OCI-LY1 (cell line): ENCODE measurements around the gene MROH7.

Experiments used
- H2AFZ ChIP-seq: fragments of 200-600 bp; sonication (generic), shearing (Covaris generic); 2 replicates; pipeline ENCODE4 v1.6.0; 2014; ENCODE audit warnings: antibody characterized with exemption, mild to moderate bottlenecking, low read length
- H3F3A ChIP-seq: fragments of 200-600 bp; sonication (generic), shearing (Covaris generic); 2 replicates; pipeline ENCODE4 v1.6.0; 2014; ENCODE audit warnings: mild to moderate bottlenecking, antibody characterized with exemption, low read length, moderate library complexity; ENCODE audit not compliant: insufficient read depth
- H3K27ac ChIP-seq: fragments of 200-600 bp; sonication (generic); 2 replicates; pipeline ENCODE4 v1.5.1; 2014; ENCODE audit warnings: low read length, mixed run types, mild to moderate bottlenecking, low read depth; ENCODE audit not compliant: poor library complexity, severe bottlenecking
- H3K27me3 ChIP-seq: fragments of 200-600 bp; sonication (generic); 2 replicates; pipeline ENCODE4 v1.6.0; 2014; ENCODE audit warnings: antibody characterized with exemption, mild to moderate bottlenecking, low read length, moderate library complexity; ENCODE audit not compliant: insufficient read depth
- H3K36me3 ChIP-seq: fragments of 200-600 bp; sonication (generic); 2 replicates; pipeline ENCODE4 v1.6.1; 2014; ENCODE audit warnings: mild to moderate bottlenecking, antibody characterized with exemption, low read length, moderate library complexity, mixed read lengths; ENCODE audit not compliant: insufficient read depth
- H3K4me1 ChIP-seq: fragments of 200-600 bp; sonication (generic); 2 replicates; pipeline ENCODE4 v1.5.1; 2014; ENCODE audit warnings: mild to moderate bottlenecking, low read length, moderate library complexity; ENCODE audit not compliant: insufficient read depth, severe bottlenecking
- H3K4me2 ChIP-seq: fragments of 200-600 bp; sonication (generic), shearing (Covaris generic); 2 replicates; pipeline ENCODE4 v1.6.1; 2014; ENCODE audit warnings: low read length
- H3K4me3 ChIP-seq: fragments of 200-600 bp; sonication (generic); 2 replicates; pipeline ENCODE4 v1.5.1; 2014; ENCODE audit warnings: low read length, low read depth, mild to moderate bottlenecking, mixed read lengths; ENCODE audit not compliant: poor library complexity, severe bottlenecking
- H3K79me2 ChIP-seq: fragments of 200-600 bp; shearing (Covaris generic); 2 replicates; pipeline ENCODE4 v1.6.1; 2016; ENCODE audit warnings: mixed run types, low read length, mixed read lengths; ENCODE audit not compliant: insufficient read depth
- H3K9ac ChIP-seq: fragments of 200-600 bp; sonication (generic), shearing (Covaris generic); 2 replicates; pipeline ENCODE4 v1.6.1; 2014; ENCODE audit warnings: mild to moderate bottlenecking, low read length, mixed read lengths
- H3K9me2 ChIP-seq: fragments of 200-600 bp; sonication (generic), shearing (Covaris generic); 2 replicates; pipeline ENCODE4 v1.6.1; 2014; ENCODE audit warnings: low read depth, mild to moderate bottlenecking, low read length, mixed read lengths
- H3K9me3 ChIP-seq: fragments of 200-600 bp; shearing (Covaris generic); 2 replicates; pipeline ENCODE4 v1.6.1; 2014; ENCODE audit warnings: low read length, mixed read lengths
- H4K20me1 ChIP-seq: fragments of 200-600 bp; sonication (generic), shearing (Covaris generic); 2 replicates; pipeline ENCODE4 v1.6.0; 2016; ENCODE audit warnings: mild to moderate bottlenecking, low read length; ENCODE audit not compliant: insufficient read depth
- EZH2 ChIP-seq: fragments of 200-600 bp; sonication (generic), shearing (Covaris generic); IDR thresholded peaks from 2 replicates; pipeline ENCODE4 v1.8.0; 2017; ENCODE audit warnings: borderline replicate concordance, mixed run types, mild to moderate bottlenecking, antibody characterized with exemption, low read length, moderate library complexity, mixed read lengths
- TF ChIP-seq, protein P1 (sequence below): fragments of 200-600 bp; sonication (generic), shearing (Covaris generic); IDR thresholded peaks from 2 replicates; pipeline ENCODE4 v1.5.1; 2017; ENCODE audit warnings: mild to moderate bottlenecking, antibody characterized with exemption, low read length, moderate library complexity, mixed read lengths

The MROH7 gene

DNA sequence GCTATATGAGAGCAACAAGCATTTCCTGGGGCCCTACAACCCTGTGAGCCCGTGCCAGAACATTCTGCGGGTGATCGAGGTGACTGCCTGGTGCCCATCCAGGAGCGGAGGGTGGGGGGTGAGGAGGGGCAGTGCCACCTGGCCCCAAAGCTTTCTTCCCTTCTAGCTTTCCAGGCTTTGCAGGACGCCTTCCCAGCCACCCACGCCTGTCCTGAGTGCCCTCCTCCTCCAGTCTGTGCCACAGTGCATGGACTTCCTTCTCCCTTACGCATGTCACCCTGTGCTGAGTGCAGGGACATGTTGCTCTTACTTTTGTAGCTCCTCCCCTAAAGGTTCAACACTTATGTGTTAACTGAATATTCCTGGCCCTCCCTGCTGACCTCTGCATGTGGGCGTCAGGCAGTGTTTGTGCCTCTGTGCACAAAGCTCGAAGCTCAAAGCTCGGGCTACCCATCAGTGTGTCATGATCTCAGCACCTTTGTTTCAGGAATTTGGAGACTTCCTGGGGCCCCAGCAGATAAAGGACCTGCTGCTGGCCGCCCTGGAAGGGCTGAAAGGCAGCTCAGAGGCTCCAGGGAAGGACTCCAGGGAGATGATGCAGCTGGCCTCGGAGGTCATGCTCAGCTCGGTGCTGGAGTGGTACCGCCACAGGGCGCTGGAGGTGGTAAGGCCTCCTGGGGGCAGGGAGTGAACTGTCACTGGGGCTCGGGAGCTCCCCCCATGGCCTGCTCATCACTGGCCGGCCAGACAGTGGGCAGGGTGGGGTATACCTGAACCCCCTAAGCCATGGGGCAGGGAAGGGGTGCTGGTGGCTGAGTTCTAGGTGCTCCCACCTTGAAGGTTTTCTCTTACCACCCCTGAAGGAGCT, 37.4 kb downstream of the MROH7 start:
- no peaks in the 10 kb centered on the region for H3K4me1 ChIP-seq
- TF ChIP-seq, protein P1, sequence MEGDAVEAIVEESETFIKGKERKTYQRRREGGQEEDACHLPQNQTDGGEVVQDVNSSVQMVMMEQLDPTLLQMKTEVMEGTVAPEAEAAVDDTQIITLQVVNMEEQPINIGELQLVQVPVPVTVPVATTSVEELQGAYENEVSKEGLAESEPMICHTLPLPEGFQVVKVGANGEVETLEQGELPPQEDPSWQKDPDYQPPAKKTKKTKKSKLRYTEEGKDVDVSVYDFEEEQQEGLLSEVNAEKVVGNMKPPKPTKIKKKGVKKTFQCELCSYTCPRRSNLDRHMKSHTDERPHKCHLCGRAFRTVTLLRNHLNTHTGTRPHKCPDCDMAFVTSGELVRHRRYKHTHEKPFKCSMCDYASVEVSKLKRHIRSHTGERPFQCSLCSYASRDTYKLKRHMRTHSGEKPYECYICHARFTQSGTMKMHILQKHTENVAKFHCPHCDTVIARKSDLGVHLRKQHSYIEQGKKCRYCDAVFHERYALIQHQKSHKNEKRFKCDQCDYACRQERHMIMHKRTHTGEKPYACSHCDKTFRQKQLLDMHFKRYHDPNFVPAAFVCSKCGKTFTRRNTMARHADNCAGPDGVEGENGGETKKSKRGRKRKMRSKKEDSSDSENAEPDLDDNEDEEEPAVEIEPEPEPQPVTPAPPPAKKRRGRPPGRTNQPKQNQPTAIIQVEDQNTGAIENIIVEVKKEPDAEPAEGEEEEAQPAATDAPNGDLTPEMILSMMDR: no peak
- TF ChIP-seq EZH2: no peak
- H3K9me2 ChIP-seq: no peaks in the 10 kb centered on the region
- no peaks in the 10 kb centered on the region for H3K9me3 ChIP-seq
- no peaks in the 10 kb centered on the region for H3K79me2 ChIP-seq
- H3K9ac ChIP-seq: no peak overlapping the region
- no peak overlapping the region for H3K27ac ChIP-seq
- H3K27me3 ChIP-seq: no peaks in the 10 kb centered on the region
- no peak overlapping the region for H2AFZ ChIP-seq
- no peaks in the 10 kb centered on the region for H3F3A ChIP-seq
- no peak overlapping the region for H3K4me2 ChIP-seq
- H3K36me3 ChIP-seq: no peaks in the 10 kb centered on the region
- H3K4me3 ChIP-seq: no peak overlapping the region
- H4K20me1 ChIP-seq: no peaks in the 10 kb centered on the region

DNA sequence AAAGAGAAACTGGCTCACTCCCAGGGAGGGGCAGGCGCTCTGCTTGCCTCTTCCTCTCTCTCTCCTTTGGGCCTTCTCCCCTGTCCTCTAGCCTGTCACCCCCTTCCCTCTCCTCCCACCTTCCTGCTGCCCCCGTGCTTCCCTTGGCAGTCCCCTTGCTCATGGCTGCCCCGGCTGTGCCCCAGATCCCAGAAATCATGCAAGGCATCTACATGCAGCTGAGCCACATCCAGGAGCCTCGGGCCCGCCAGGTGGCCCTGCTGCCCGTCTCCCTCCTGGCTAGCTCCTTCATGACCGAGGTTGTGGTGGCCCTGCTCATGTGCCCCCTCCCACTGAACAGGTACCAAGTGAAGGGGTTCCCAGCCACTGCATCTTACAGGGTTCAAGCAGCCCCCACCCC, 38.1 kb downstream of the MROH7 start:
- Histone ChIP-seq H3K9me3 (no peaks in the 10 kb centered on the region), H3K27ac (no peak overlapping the region), H3K4me3 (no peak overlapping the region), H3K9me2 (no peaks in the 10 kb centered on the region), H3K4me1 (no peaks in the 10 kb centered on the region), H3K9ac (no peak overlapping the region), H3K27me3 (no peaks in the 10 kb centered on the region), H3K4me2 (no peak overlapping the region), H3K79me2 (no peaks in the 10 kb centered on the region), H4K20me1 (no peaks in the 10 kb centered on the region), H2AFZ (no peak overlapping the region), H3F3A (no peaks in the 10 kb centered on the region), H3K36me3 (no peaks in the 10 kb centered on the region)
- TF ChIP-seq EZH2: no peak
- TF ChIP-seq, protein P1: no peak

DNA sequence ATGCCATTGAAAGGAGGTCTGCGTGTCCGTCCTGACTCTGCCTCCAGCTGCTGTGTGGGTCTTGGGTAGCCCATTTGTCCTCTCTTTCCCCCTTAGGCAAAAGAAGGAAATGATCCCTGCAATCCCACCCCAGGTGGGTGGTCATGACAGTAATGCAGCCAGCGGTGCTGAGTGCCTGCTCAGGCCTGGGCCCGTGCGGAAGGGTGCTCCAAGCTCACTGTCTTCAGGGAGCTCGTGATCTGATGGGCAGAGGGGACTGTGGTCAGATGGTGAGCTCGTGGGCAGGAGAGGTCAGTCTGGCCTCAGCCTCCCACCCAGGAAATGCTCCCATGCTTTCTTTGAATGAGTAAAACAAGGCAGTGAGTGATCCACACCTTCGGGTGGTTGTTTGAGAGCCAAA, 38.8 kb downstream of the MROH7 start:
- Histone ChIP-seq H3K9me3 (no peaks in the 10 kb centered on the region), H3K4me3 (no peak overlapping the region), H3K27ac (no peak overlapping the region), H3K79me2 (no peaks in the 10 kb centered on the region), H4K20me1 (no peaks in the 10 kb centered on the region), H3K9me2 (no peaks in the 10 kb centered on the region), H2AFZ (no peak overlapping the region), H3K27me3 (no peaks in the 10 kb centered on the region), H3K36me3 (no peaks in the 10 kb centered on the region), H3F3A (no peaks in the 10 kb centered on the region), H3K4me1 (no peaks in the 10 kb centered on the region), H3K9ac (no peak overlapping the region), H3K4me2 (no peak overlapping the region)
- no peak for TF ChIP-seq EZH2
- TF ChIP-seq, protein P1: no peak
